Nephron (organoid): ENCODE measurements around the gene PPEF1.
A peak's percentile ranks its signal among the peaks of the same experiment; 100 is the strongest.

Experiments used
- H3K27ac Mint-ChIP-seq, 3 experiments: 2 replicates each; pipeline ENCODE4 v1.8.0; 2020; ENCODE audit warnings: mixed read lengths in 3 of 3, mild to moderate bottlenecking in 2 of 3, moderate library complexity in 1 of 3
- H3K27me3 Mint-ChIP-seq: 2 replicates; pipeline ENCODE4 v1.8.0; 2021; ENCODE audit warnings: low read depth, mild to moderate bottlenecking, moderate library complexity, mixed read lengths
- H3K36me3 Mint-ChIP-seq: 2 replicates; pipeline ENCODE4 v1.8.0; 2020; ENCODE audit warnings: low read depth, mixed read lengths
- H3K4me1 Mint-ChIP-seq: 2 replicates; pipeline ENCODE4 v1.8.0; 2020; ENCODE audit warnings: mixed read lengths
- H3K4me3 Mint-ChIP-seq, 3 experiments: 2 replicates each; pipeline ENCODE4 v1.8.0; 2020; ENCODE audit warnings: mild to moderate bottlenecking in 3 of 3, mixed read lengths in 3 of 3, moderate library complexity in 2 of 3
- H3K9me3 Mint-ChIP-seq: 2 replicates; pipeline ENCODE4 v1.8.0; 2020; ENCODE audit warnings: mixed read lengths
- CTCF ChIP-seq, 3 experiments: fragments of 200-600 bp; sonication (generic); IDR thresholded peaks; one replicate each; pipeline ENCODE4 v1.5.0; 2021; ENCODE audit warnings: antibody characterized with exemption in 3 of 3; ENCODE audit not compliant: unreplicated experiment in 3 of 3

PPEF1 gene

GRCh38 chrX:18864390-18864920, 157.0 kb downstream of the PPEF1 start:
- H3K4me3 Mint-ChIP-seq, result no peak overlapping the region
- H3K27ac Mint-ChIP-seq, result no peak overlapping the region
- peaks cover 17% of the 10 kb centered on the region for H3K9me3 Mint-ChIP-seq
- no peaks in the 10 kb centered on the region for H3K36me3 Mint-ChIP-seq
- no peak for TF ChIP-seq CTCF (IDR thresholded peaks at IDR 0.05; ENCODE audit: unreplicated experiment in 3 of 3)
- no peaks in the 10 kb centered on the region for H3K4me1 Mint-ChIP-seq
- H3K27me3 Mint-ChIP-seq, result no peaks in the 10 kb centered on the region

GRCh38 chrX:18871161-18871890, 163.9 kb downstream of the PPEF1 start:
- H3K9me3 Mint-ChIP-seq, result peaks cover 20% of the 10 kb centered on the region
- H3K27ac Mint-ChIP-seq, result peak overlapping the region; percentile 55 to 65 (median 59)
- no peak for TF ChIP-seq CTCF (IDR thresholded peaks at IDR 0.05; ENCODE audit: unreplicated experiment in 3 of 3)
- H3K4me3 Mint-ChIP-seq, result no peak overlapping the region
- peaks cover 11% of the 10 kb centered on the region for H3K27me3 Mint-ChIP-seq
- H3K36me3 Mint-ChIP-seq, result no peaks in the 10 kb centered on the region
- H3K4me1 Mint-ChIP-seq, result peaks cover 15% of the 10 kb centered on the region

- H3K27me3 Mint-ChIP-seq, result peaks cover 14% of the 10 kb centered on the region
- peaks cover 21% of the 10 kb centered on the region for H3K9me3 Mint-ChIP-seq
- no peak overlapping the region for H3K27ac Mint-ChIP-seq
- H3K36me3 Mint-ChIP-seq, result no peaks in the 10 kb centered on the region
- H3K4me3 Mint-ChIP-seq, result no peak overlapping the region
- TF ChIP-seq CTCF (IDR thresholded peaks at IDR 0.05; ENCODE audit: unreplicated experiment in 3 of 3), result no peak
- H3K4me1 Mint-ChIP-seq, result peaks cover 15% of the 10 kb centered on the region
Measured at GRCh38 chrX:18871970-18872369, 164.5 kb downstream of the PPEF1 start.

- H3K36me3 Mint-ChIP-seq, result no peaks in the 10 kb centered on the region
- no peak for TF ChIP-seq CTCF (IDR thresholded peaks at IDR 0.05; ENCODE audit: unreplicated experiment in 3 of 3)
- H3K9me3 Mint-ChIP-seq, result peaks cover 21% of the 10 kb centered on the region
- H3K4me3 Mint-ChIP-seq, result peak overlapping the region in 2 of 3 experiments; percentile 59 to 64
- peaks cover 17% of the 10 kb centered on the region for H3K27me3 Mint-ChIP-seq
- H3K4me1 Mint-ChIP-seq, result peaks cover 15% of the 10 kb centered on the region
- H3K27ac Mint-ChIP-seq, result peak overlapping the region; percentile 63 to 92 (median 77)
Measured at GRCh38 chrX:18872621-18873020, 165.2 kb downstream of the PPEF1 start.

- Mint-ChIP-seq H3K27ac (peak overlapping the region; percentile 63 to 92 (median 77)), H3K27me3 (peaks cover 17% of the 10 kb centered on the region), H3K36me3 (no peaks in the 10 kb centered on the region), H3K4me3 (peak overlapping the region in 2 of 3 experiments; percentile 21 to 59), H3K9me3 (peaks cover 18% of the 10 kb centered on the region), H3K4me1 (peaks cover 15% of the 10 kb centered on the region)
- TF ChIP-seq CTCF (IDR thresholded peaks at IDR 0.05; ENCODE audit: unreplicated experiment in 3 of 3), result no peak
Measured at GRCh38 chrX:18873189-18873791, 165.8 kb downstream of the PPEF1 start.
